Fibroblast of skin of left biceps (primary cell): Measurements from ENCODE around the gene FSCN2.

Source experiments
- DNase-seq, 2 experiments: peaks; one replicate each; pipeline ENCODE4 v3.0.0-alpha.2; 2013; ENCODE audit warnings: low read depth in 2 of 2

FSCN2 gene

GRCh38 chr17:81541123-81541522 lies 12.9 kb downstream of the FSCN2 start:
- no peak for DNase-seq

- no peak for DNase-seq
Observed at GRCh38 chr17:81542431-81543338, 14.5 kb downstream of the FSCN2 start.

- no peak for DNase-seq
Observed at GRCh38 chr17:81543339-81543675, 15.1 kb downstream of the FSCN2 start.

- DNase-seq, result no peak
Observed at GRCh38 chr17:81543756-81544155, 15.6 kb downstream of the FSCN2 start.

GRCh38 chr17:81544281-81544974 lies 16.3 kb downstream of the FSCN2 start:
- DNase-seq, result no peak

GRCh38 chr17:81545160-81545949 lies 17.2 kb downstream of the FSCN2 start:
- no peak for DNase-seq

- no peak for DNase-seq
Observed at GRCh38 chr17:81546906-81547613, 18.9 kb downstream of the FSCN2 start.

- DNase-seq, result no peak
Observed at GRCh38 chr17:81547614-81547982, 19.4 kb downstream of the FSCN2 start.

- no peak for DNase-seq
Observed at GRCh38 chr17:81549031-81549557, 20.9 kb downstream of the FSCN2 start.

- DNase-seq, result no peak
Observed at GRCh38 chr17:81549826-81550225, 21.6 kb downstream of the FSCN2 start.

- no peak for DNase-seq
Observed at GRCh38 chr17:81550285-81550684, 22.1 kb downstream of the FSCN2 start.

GRCh38 chr17:81550830-81551457 lies 22.8 kb downstream of the FSCN2 start:
- DNase-seq, result no peak

- no peak for DNase-seq
Observed at GRCh38 chr17:81551458-81552243, 23.5 kb downstream of the FSCN2 start.

GRCh38 chr17:81552244-81553017 lies 24.3 kb downstream of the FSCN2 start, which contains the start of gene FAAP100:
Gene FAAP100, minus strand, starts transcription at chr17:81552353. Its CDS starts 23 bp downstream, at chr17:81552330.
- peak; percentile 44 to 50 for DNase-seq

GRCh38 chr17:81553018-81553615 lies 24.9 kb downstream of the FSCN2 start:
- peak in 1 of 2 experiments; percentile 33 for DNase-seq

- DNase-seq, result peak; percentile 85 to 86
Observed at GRCh38 chr17:81553616-81554181, 25.5 kb downstream of the FSCN2 start.

GRCh38 chr17:81556175-81556691 lies 28.1 kb downstream of the FSCN2 start:
- no peak for DNase-seq

GRCh38 chr17:81556863-81557262 lies 28.7 kb downstream of the FSCN2 start:
- no peak for DNase-seq
